ENCODE results near the gene CACNA1I.

- no peak for TF ChIP-seq POLR2A (IDR thresholded peaks at IDR 0.05)
- no peak for TF ChIP-seq CTCF (IDR thresholded peaks at IDR 0.05)
Measured at GRCh38 chr22:39526736-39527171, 43.8 kb upstream of the CACNA1I start.
